ENCODE results near the gene IQCH. TPM values are rescaled to one million over a fixed set of nuclear protein-coding genes. Genes with fewer than 3 reads are reported as not detected.
A peak's percentile ranks its signal among the peaks of the same experiment; 100 is the strongest.

Gene IQCH
- total and polyA plus RNA-seq, 9 of the 15 experiments (the other 6 are each of a cell fraction or from before 2014, with no cell fraction given), result 1.8 to 3.9 (median 2.7) TPM

DNA sequence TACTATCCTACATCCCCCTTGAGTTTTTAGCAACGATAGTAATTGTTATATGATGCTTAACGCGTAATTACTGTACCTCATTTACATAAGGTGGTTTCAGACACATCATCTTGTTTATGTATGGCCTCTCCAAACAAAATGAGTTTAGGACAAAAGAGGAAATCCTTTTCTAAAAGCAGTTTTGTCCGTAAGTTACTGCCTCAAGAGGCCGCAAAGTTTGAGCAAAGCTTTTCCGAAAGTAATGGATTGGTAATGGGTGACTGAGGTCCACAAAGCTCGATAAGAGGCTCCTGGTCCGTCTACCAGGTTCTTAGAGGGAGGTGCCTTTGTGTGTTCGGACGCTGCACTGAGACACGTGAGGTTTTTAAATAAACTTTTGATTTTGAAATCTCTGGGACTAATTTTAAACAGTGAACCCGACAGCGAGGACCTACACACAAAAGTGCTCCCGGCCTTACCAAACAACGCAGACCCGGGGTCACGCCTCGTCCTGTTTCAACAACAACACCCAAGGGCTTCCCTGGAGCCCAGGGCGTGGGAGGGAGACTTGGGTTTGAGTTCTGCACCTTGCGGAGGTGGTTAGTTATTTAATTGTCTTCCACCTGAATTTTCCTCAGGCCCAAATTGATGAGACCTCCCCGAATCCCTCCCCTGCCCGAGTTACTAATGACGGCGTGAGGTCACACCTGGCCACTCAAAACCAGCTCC lies 265.9 kb downstream of the IQCH start (continued):
- no peak for TF ChIP-seq ETV1 (tag; conservative IDR thresholded peaks at IDR 0.05; ENCODE audit: low read depth)
- TF ChIP-seq JUN (IDR thresholded peaks at IDR 0.05; ENCODE audit: borderline replicate concordance, low read depth, low read length), result no peak
- no peak for TF ChIP-seq JUN (CRISPR knock-in tag; IDR thresholded peaks at IDR 0.05; ENCODE audit: borderline replicate concordance)
- no peak for TF ChIP-seq RFX5 (IDR thresholded peaks at IDR 0.05; ENCODE audit: low read depth, low read length)
- no peak for TF ChIP-seq RFX1 (IDR thresholded peaks at IDR 0.05)
- TF ChIP-seq, protein P1, sequence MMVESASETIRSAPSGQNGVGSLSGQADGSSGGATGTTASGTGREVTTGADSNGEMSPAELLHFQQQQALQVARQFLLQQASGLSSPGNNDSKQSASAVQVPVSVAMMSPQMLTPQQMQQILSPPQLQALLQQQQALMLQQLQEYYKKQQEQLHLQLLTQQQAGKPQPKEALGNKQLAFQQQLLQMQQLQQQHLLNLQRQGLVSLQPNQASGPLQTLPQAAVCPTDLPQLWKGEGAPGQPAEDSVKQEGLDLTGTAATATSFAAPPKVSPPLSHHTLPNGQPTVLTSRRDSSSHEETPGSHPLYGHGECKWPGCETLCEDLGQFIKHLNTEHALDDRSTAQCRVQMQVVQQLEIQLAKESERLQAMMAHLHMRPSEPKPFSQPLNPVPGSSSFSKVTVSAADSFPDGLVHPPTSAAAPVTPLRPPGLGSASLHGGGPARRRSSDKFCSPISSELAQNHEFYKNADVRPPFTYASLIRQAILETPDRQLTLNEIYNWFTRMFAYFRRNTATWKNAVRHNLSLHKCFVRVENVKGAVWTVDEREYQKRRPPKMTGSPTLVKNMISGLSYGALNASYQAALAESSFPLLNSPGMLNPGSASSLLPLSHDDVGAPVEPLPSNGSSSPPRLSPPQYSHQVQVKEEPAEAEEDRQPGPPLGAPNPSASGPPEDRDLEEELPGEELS (CRISPR knock-in tag; IDR thresholded peaks at IDR 0.05; ENCODE audit: borderline replicate concordance), result no peak
- no peak for TF ChIP-seq ZNF511 (CRISPR knock-in tag; IDR thresholded peaks at IDR 0.05)
- TF ChIP-seq, protein P2, sequence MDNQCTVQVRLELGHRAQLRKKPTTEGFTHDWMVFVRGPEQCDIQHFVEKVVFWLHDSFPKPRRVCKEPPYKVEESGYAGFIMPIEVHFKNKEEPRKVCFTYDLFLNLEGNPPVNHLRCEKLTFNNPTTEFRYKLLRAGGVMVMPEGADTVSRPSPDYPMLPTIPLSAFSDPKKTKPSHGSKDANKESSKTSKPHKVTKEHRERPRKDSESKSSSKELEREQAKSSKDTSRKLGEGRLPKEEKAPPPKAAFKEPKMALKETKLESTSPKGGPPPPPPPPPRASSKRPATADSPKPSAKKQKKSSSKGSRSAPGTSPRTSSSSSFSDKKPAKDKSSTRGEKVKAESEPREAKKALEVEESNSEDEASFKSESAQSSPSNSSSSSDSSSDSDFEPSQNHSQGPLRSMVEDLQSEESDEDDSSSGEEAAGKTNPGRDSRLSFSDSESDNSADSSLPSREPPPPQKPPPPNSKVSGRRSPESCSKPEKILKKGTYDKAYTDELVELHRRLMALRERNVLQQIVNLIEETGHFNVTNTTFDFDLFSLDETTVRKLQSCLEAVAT (IDR thresholded peaks at IDR 0.05), result no peak
- peak; percentile 84 for TF ChIP-seq ZEB2 (IDR thresholded peaks at IDR 0.05)
- TF ChIP-seq ZBED1 (IDR thresholded peaks at IDR 0.05), result no peak
- TF ChIP-seq POLR2B (IDR thresholded peaks at IDR 0.05; ENCODE audit: low read depth, partially characterized antibody), result no peak
- TF ChIP-seq ZNF79 (CRISPR knock-in tag; IDR thresholded peaks at IDR 0.05; ENCODE audit: low read depth), result no peak
- TF ChIP-seq PCBP1 (IDR thresholded peaks at IDR 0.05; ENCODE audit: low read depth, low read length, poor library complexity, severe bottlenecking), result peak; percentile 9
- TF ChIP-seq CHD1 (IDR thresholded peaks at IDR 0.05; ENCODE audit: low read length), result no peak
- no peak for TF ChIP-seq MAFF (IDR thresholded peaks at IDR 0.05; ENCODE audit: low read length)
- no peak for TF ChIP-seq MTA1 (IDR thresholded peaks at IDR 0.05; ENCODE audit: borderline replicate concordance)
- no peak for TF ChIP-seq DMBX1 (CRISPR knock-in tag; IDR thresholded peaks at IDR 0.05; ENCODE audit: borderline replicate concordance)
- TF ChIP-seq, protein P3, sequence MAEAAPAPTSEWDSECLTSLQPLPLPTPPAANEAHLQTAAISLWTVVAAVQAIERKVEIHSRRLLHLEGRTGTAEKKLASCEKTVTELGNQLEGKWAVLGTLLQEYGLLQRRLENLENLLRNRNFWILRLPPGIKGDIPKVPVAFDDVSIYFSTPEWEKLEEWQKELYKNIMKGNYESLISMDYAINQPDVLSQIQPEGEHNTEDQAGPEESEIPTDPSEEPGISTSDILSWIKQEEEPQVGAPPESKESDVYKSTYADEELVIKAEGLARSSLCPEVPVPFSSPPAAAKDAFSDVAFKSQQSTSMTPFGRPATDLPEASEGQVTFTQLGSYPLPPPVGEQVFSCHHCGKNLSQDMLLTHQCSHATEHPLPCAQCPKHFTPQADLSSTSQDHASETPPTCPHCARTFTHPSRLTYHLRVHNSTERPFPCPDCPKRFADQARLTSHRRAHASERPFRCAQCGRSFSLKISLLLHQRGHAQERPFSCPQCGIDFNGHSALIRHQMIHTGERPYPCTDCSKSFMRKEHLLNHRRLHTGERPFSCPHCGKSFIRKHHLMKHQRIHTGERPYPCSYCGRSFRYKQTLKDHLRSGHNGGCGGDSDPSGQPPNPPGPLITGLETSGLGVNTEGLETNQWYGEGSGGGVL (CRISPR knock-in tag; IDR thresholded peaks at IDR 0.05), result no peak
- TF ChIP-seq, protein P4, sequence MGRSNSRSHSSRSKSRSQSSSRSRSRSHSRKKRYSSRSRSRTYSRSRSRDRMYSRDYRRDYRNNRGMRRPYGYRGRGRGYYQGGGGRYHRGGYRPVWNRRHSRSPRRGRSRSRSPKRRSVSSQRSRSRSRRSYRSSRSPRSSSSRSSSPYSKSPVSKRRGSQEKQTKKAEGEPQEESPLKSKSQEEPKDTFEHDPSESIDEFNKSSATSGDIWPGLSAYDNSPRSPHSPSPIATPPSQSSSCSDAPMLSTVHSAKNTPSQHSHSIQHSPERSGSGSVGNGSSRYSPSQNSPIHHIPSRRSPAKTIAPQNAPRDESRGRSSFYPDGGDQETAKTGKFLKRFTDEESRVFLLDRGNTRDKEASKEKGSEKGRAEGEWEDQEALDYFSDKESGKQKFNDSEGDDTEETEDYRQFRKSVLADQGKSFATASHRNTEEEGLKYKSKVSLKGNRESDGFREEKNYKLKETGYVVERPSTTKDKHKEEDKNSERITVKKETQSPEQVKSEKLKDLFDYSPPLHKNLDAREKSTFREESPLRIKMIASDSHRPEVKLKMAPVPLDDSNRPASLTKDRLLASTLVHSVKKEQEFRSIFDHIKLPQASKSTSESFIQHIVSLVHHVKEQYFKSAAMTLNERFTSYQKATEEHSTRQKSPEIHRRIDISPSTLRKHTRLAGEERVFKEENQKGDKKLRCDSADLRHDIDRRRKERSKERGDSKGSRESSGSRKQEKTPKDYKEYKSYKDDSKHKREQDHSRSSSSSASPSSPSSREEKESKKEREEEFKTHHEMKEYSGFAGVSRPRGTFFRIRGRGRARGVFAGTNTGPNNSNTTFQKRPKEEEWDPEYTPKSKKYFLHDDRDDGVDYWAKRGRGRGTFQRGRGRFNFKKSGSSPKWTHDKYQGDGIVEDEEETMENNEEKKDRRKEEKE (IDR thresholded peaks at IDR 0.05; ENCODE audit: borderline replicate concordance in 1 of 2, control insufficient read depth in 1 of 2, low read depth in 2 of 2, low read length in 1 of 2), result no peak

All from K562 (cell line).